Measurements from ENCODE around the gene HTATIP2.

HTATIP2 gene

DNA sequence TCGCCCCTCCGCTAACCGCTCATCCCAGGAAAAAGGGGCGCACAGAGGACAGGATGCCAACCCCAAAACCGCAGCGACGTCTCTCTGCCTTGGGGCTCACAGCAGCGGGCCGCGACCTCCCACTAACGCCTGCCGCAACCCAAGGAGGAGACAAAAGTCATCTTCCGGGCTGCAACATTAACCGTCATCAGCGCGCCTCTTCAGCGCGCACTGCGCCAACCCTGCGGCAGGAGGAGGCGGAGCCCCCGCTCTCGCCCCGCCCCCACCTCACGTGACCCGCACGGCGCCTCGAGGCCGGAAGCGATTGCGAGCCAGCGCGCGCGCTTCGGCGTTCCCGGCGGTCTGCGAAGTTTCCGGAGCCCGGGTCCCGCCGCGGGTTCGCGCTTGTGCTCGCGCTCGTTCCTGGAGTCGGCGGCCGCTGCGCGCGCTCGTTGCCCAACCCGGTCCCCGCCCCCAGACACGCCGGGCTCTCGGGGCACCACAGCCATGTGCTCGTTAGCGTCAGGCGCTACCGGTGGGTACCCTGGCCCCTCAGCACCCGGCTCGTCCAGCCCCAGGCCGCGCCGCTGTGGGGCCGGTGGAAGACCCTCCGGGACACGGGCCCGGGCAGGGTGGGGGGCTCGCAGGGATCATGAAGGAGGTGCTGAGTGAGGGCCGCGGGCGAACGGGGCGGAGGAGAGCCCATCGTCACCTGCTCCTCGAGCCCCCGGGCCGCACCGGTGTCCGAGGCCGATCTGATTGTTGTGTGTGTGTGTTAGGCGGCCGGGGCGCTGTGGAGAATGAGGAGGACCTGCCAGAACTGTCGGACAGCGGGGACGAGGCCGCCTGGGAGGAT lies 24.0 kb downstream of the HTATIP2 start, which contains the start of gene PRMT3:
TSS of gene PRMT3 (plus strand) at position 456 of the 835 bp plus-strand sequence. CDS start at position 487, 31 bp downstream.
- Histone ChIP-seq H3K4me3 (ENCODE audit: control insufficient read depth in 1 of 7, extremely low read depth in 1 of 7, insufficient read depth in 4 of 7, low read depth in 2 of 7, low read length in 6 of 7) (peak within 1 kb of the TSS; percentile 55 to 96 (median 86)), H3K9me3 (ENCODE audit: control extremely low read depth in 1 of 5, control insufficient read depth in 4 of 5, insufficient read depth in 2 of 5, low read depth in 1 of 5, low read length in 4 of 5) (no peaks in the 10 kb centered on the region), H3K27ac (ENCODE audit: insufficient read depth in 1 of 2, low read depth in 1 of 2, low read length in 2 of 2, poor library complexity in 1 of 2, severe bottlenecking in 2 of 2) (peak within 1 kb of the TSS; percentile 81 to 91), H3K4me1 (ENCODE audit: control extremely low read depth in 1 of 4, control insufficient read depth in 4 of 4, insufficient read depth in 4 of 4, low read length in 3 of 4) (peaks cover 6 to 27% (median 21%) of the 10 kb centered on the region in 4 experiments), H3K27me3 (replicated peaks in 2 of 5; ENCODE audit: control insufficient read depth in 4 of 5, insufficient read depth in 5 of 5, low read length in 4 of 5) (no peaks in the 10 kb centered on the region), H3K36me3 (ENCODE audit: control insufficient read depth in 4 of 4, insufficient read depth in 4 of 4, low read length in 3 of 4) (peaks cover 0 to 17% (median under 1%) of the 10 kb centered on the region in 4 experiments)
- POLR2A ChIA-PET = no interaction called here
- WGBS (ENCODE audit: insufficient coverage) = under 1% methylated on average over 90 of the region's 96 CpGs
- peak; percentile 97 to 99 (median 99) for DNase-seq
- CTCF ChIA-PET = interaction anchor here (0.7 to 1.7 kb wide), 4 partner anchors 10 to 23 kb away, joined by 3 to 6 read pairs (median 4); no protein-coding TSS in a partner anchor

DNA sequence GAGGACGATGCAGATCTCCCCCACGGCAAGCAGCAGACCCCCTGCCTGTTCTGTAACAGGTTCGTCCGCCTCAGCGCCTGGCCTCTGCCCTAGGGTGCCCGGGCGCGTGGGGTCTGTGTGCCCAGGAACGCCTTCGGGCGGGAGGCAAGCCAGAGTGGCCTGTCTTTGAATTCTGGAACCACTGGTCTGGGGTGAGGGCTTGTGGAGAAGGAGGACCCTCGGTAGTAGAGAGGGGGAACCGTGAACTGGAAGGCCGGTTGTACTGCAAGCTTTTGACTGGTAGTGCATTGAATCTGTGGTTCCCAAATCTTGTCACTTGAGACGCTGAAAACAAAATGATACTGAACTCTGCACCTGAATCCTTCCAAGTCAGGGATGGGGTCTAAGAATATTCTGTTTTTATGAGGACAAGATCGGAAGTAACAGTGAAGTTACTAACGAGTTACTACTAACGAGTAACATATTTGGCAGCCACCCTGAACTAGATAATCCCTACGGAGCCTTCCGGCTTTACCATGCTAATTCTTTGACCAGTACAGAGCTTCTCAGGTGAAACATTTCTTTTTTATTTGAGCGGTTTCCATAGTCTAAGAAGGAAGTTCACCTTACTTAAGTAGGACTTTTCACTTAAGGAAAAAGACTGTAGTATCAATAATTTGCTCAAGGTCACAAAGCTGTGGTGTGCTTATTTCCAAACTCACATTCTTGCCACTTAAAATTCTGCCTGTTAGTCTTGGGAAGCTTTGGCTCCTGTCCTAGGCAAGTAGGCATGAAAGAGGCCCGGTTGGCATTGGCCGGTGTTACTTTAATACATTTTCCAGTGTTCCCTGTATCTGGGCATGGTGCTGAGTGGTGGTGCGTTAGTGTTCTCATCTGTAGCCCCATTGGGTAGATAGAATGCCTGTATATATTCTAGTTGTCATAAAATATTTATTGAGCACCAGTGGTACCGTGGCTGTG lies 24.9 kb downstream of the HTATIP2 start:
- H3K27me3 ChIP-seq (replicated peaks in 2 of 5; ENCODE audit: control insufficient read depth in 4 of 5, insufficient read depth in 5 of 5, low read length in 4 of 5) = no peaks in the 10 kb centered on the region
- H3K4me1 ChIP-seq (ENCODE audit: control extremely low read depth in 1 of 4, control insufficient read depth in 4 of 4, insufficient read depth in 4 of 4, low read length in 3 of 4) = peaks cover 6 to 27% (median 21%) of the 10 kb centered on the region in 4 experiments
- H3K27ac ChIP-seq (ENCODE audit: insufficient read depth in 1 of 2, low read depth in 1 of 2, low read length in 2 of 2, poor library complexity in 1 of 2, severe bottlenecking in 2 of 2) = peak overlapping the region; percentile 41 to 91
- peak; percentile 10 to 48 (median 41) for DNase-seq
- peak overlapping the region; percentile 55 to 96 (median 84) for H3K4me3 ChIP-seq (ENCODE audit: control insufficient read depth in 1 of 7, extremely low read depth in 1 of 7, insufficient read depth in 4 of 7, low read depth in 2 of 7, low read length in 6 of 7)
- H3K9me3 ChIP-seq (ENCODE audit: control extremely low read depth in 1 of 5, control insufficient read depth in 4 of 5, insufficient read depth in 2 of 5, low read depth in 1 of 5, low read length in 4 of 5) = no peaks in the 10 kb centered on the region
- CTCF ChIA-PET = interaction anchor here (1.4 to 1.7 kb wide), 2 partner anchors 9 to 260 kb away, joined by 3 to 6 read pairs; no protein-coding TSS in a partner anchor
- H3K36me3 ChIP-seq (ENCODE audit: control insufficient read depth in 4 of 4, insufficient read depth in 4 of 4, low read length in 3 of 4) = peaks cover 0 to 20% (median 4%) of the 10 kb centered on the region in 4 experiments
- POLR2A ChIA-PET = interaction anchor here (0.9 kb wide), 1 partner anchor 9 kb away, joined by 3 read pairs; no protein-coding TSS in a partner anchor
- 21% methylated on average over 15 of the region's 25 CpGs for WGBS (ENCODE audit: insufficient coverage)

DNA sequence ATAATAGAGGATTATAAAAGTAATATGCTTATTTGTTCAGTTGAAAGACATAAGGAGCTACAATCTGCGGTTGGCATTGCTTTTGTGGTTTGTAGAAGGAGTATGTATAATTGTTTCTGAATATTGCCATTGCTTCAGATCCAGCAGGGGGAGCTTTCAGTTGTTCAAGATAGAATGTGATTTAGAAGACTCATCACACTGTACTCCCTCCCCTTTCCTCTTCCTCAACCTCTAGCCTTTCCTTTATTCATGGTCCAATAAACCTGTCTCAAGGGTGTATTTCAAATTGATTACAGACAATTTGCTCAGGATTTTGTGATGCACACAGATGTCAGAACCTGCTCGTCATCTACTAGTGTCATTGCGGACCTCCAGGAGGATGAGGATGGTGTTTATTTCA lies 33.8 kb downstream of the HTATIP2 start:
- H3K27ac ChIP-seq (ENCODE audit: insufficient read depth in 1 of 2, low read depth in 1 of 2, low read length in 2 of 2, poor library complexity in 1 of 2, severe bottlenecking in 2 of 2) = no peak overlapping the region
- POLR2A ChIA-PET = interaction anchor here (0.7 kb wide), 1 partner anchor 9 kb away, joined by 3 read pairs; no protein-coding TSS in a partner anchor
- H3K4me1 ChIP-seq (ENCODE audit: control extremely low read depth in 1 of 4, control insufficient read depth in 4 of 4, insufficient read depth in 4 of 4, low read length in 3 of 4) = no peaks in the 10 kb centered on the region
- CTCF ChIA-PET = interaction anchor here (0.6 to 1.8 kb wide), 14 partner anchors 8 to 213 kb away, joined by 3 to 8 read pairs (median 4); partner anchors contain the start of gene HTATIP2
- WGBS (ENCODE audit: insufficient coverage) = 95% methylated on average over 2 of the region's 3 CpGs
- no peaks in the 10 kb centered on the region for H3K9me3 ChIP-seq (ENCODE audit: control extremely low read depth in 1 of 5, control insufficient read depth in 4 of 5, insufficient read depth in 2 of 5, low read depth in 1 of 5, low read length in 4 of 5)
- peak; percentile 68 to 87 (median 86) for DNase-seq
- peaks cover 3 to 51% (median 29%) of the 10 kb centered on the region in 4 experiments for H3K36me3 ChIP-seq (ENCODE audit: control insufficient read depth in 4 of 4, insufficient read depth in 4 of 4, low read length in 3 of 4)
- no peaks in the 10 kb centered on the region for H3K27me3 ChIP-seq (replicated peaks in 2 of 5; ENCODE audit: control insufficient read depth in 4 of 5, insufficient read depth in 5 of 5, low read length in 4 of 5)
- H3K4me3 ChIP-seq (ENCODE audit: control insufficient read depth in 1 of 7, extremely low read depth in 1 of 7, insufficient read depth in 4 of 7, low read depth in 2 of 7, low read length in 6 of 7) = no peak overlapping the region

DNA sequence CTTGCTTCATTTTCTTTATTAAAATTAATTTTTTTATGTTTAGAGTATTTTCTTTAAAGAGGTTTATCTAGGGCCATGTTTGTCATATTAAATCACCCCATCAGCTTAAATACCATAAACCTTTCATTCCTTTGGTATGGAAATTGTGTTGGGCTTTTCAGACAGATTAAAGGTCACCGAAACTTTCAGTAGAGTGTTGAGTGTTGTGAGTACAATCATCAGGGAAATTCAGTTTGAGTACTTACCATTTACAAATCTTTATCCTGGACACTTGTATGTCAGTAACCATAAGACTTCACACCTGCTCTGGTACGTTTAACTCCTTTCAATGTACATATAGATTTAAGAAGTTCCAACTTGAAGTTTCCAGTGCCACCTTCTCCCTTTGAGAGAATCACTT lies 36.0 kb downstream of the HTATIP2 start:
- Histone ChIP-seq H3K4me3 (ENCODE audit: control insufficient read depth in 1 of 7, extremely low read depth in 1 of 7, insufficient read depth in 4 of 7, low read depth in 2 of 7, low read length in 6 of 7) (no peak overlapping the region), H3K27me3 (replicated peaks in 2 of 5; ENCODE audit: control insufficient read depth in 4 of 5, insufficient read depth in 5 of 5, low read length in 4 of 5) (no peaks in the 10 kb centered on the region), H3K27ac (ENCODE audit: insufficient read depth in 1 of 2, low read depth in 1 of 2, low read length in 2 of 2, poor library complexity in 1 of 2, severe bottlenecking in 2 of 2) (no peak overlapping the region), H3K36me3 (ENCODE audit: control insufficient read depth in 4 of 4, insufficient read depth in 4 of 4, low read length in 3 of 4) (peaks cover 12 to 44% (median 28%) of the 10 kb centered on the region in 4 experiments), H3K4me1 (ENCODE audit: control extremely low read depth in 1 of 4, control insufficient read depth in 4 of 4, insufficient read depth in 4 of 4, low read length in 3 of 4) (no peaks in the 10 kb centered on the region), H3K9me3 (ENCODE audit: control extremely low read depth in 1 of 5, control insufficient read depth in 4 of 5, insufficient read depth in 2 of 5, low read depth in 1 of 5, low read length in 4 of 5) (no peaks in the 10 kb centered on the region)
- ChIA-PET CTCF (interaction anchor here (1.2 to 1.8 kb wide), 2 partner anchors 15 to 210 kb away, joined by 3 to 4 read pairs; no protein-coding TSS in a partner anchor), POLR2A (no interaction called here)
- DNase-seq = no peak
- 80% methylated on average over 1 of the region's 2 CpGs for WGBS (ENCODE audit: insufficient coverage)

DNA sequence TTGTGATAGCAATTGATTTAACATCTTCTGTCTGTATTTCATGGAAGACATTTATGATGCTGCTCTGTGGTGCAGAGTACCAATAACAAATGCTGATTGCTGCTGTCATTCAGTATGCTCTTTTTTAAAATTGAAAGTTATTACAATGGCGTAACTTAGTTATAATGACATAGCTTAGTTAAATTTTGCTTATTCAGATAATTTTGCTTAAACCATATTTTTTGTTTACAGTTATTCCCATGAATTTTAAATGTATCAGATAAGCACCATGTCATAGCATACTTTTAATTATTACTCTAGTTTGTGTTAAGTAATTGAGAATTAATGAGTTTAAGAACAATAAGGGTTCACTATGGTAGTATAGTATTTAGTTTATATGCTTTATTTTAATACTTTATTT lies 39.5 kb downstream of the HTATIP2 start:
- no peaks in the 10 kb centered on the region for H3K9me3 ChIP-seq (ENCODE audit: control extremely low read depth in 1 of 5, control insufficient read depth in 4 of 5, insufficient read depth in 2 of 5, low read depth in 1 of 5, low read length in 4 of 5)
- ChIA-PET POLR2A (no interaction called here), CTCF (interaction anchor here (0.9 to 1.8 kb wide), 2 partner anchors 36 to 206 kb away, joined by 3 to 6 read pairs; no protein-coding TSS in a partner anchor)
- no CpG with 5 or more reads among the region's 1 CpG for WGBS (ENCODE audit: insufficient coverage)
- H3K36me3 ChIP-seq (ENCODE audit: control insufficient read depth in 4 of 4, insufficient read depth in 4 of 4, low read length in 3 of 4) = peaks cover 15 to 44% (median 31%) of the 10 kb centered on the region in 4 experiments
- no peak for DNase-seq
- H3K27me3 ChIP-seq (replicated peaks in 2 of 5; ENCODE audit: control insufficient read depth in 4 of 5, insufficient read depth in 5 of 5, low read length in 4 of 5) = no peaks in the 10 kb centered on the region
- no peak overlapping the region for H3K27ac ChIP-seq (ENCODE audit: insufficient read depth in 1 of 2, low read depth in 1 of 2, low read length in 2 of 2, poor library complexity in 1 of 2, severe bottlenecking in 2 of 2)
- H3K4me1 ChIP-seq (ENCODE audit: control extremely low read depth in 1 of 4, control insufficient read depth in 4 of 4, insufficient read depth in 4 of 4, low read length in 3 of 4) = no peaks in the 10 kb centered on the region
- H3K4me3 ChIP-seq (ENCODE audit: control insufficient read depth in 1 of 7, extremely low read depth in 1 of 7, insufficient read depth in 4 of 7, low read depth in 2 of 7, low read length in 6 of 7) = no peak overlapping the region

DNA sequence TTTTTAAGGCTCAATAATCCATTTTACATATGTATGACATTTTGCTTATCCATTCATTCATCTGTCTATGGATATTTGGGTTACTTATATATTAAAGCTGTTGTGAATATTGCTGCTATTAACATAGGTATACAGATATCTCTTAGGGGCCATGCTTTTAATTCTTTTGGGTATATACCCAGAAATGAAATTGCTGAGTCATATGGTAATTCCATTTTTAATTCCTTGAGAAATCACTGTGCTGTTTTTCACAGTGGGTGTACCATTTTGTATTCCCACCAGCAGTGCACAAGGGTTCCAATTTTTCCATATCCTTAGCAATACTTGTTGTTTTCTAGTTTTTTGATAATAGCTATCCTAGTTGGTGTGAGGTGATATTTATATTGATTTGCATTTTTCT lies 43.0 kb downstream of the HTATIP2 start:
- POLR2A ChIA-PET = no interaction called here
- no peaks in the 10 kb centered on the region for H3K4me1 ChIP-seq (ENCODE audit: control extremely low read depth in 1 of 4, control insufficient read depth in 4 of 4, insufficient read depth in 4 of 4, low read length in 3 of 4)

More for the DNA sequence above, 43.0 kb downstream of the HTATIP2 start:
- Histone ChIP-seq H3K27ac (ENCODE audit: insufficient read depth in 1 of 2, low read depth in 1 of 2, low read length in 2 of 2, poor library complexity in 1 of 2, severe bottlenecking in 2 of 2) (no peak overlapping the region), H3K27me3 (replicated peaks in 2 of 5; ENCODE audit: control insufficient read depth in 4 of 5, insufficient read depth in 5 of 5, low read length in 4 of 5) (no peaks in the 10 kb centered on the region), H3K9me3 (ENCODE audit: control extremely low read depth in 1 of 5, control insufficient read depth in 4 of 5, insufficient read depth in 2 of 5, low read depth in 1 of 5, low read length in 4 of 5) (no peaks in the 10 kb centered on the region), H3K36me3 (ENCODE audit: control insufficient read depth in 4 of 4, insufficient read depth in 4 of 4, low read length in 3 of 4) (peaks cover 20 to 58% (median 33%) of the 10 kb centered on the region in 4 experiments), H3K4me3 (ENCODE audit: control insufficient read depth in 1 of 7, extremely low read depth in 1 of 7, insufficient read depth in 4 of 7, low read depth in 2 of 7, low read length in 6 of 7) (no peak overlapping the region)
- CTCF ChIA-PET = interaction anchor here (0.6 kb wide), 1 partner anchor 9 kb away, joined by 3 read pairs; no protein-coding TSS in a partner anchor
- no peak for DNase-seq

Measured in common myeloid progenitor, CD34-positive (primary cell).